HCT116 (cell line): Measurements from ENCODE around the gene RASGRF2. TPM values are rescaled to one million over a fixed set of nuclear protein-coding genes. Genes with fewer than 3 reads are reported as not detected.

Source experiments
- ATAC-seq: fragments of 200-7000 bp; cut with Tn5 transposase; 2 replicates; pipeline ENCODE4 v1.9.1; 2020; ENCODE audit warnings: mild to moderate bottlenecking, moderate library complexity
- BruUV-seq: library from RNA; stranded (reverse); fragments of 400-500 nt; replicated peaks from 2 replicates; lab custom pipeline; 2021; lab: Mats Ljungman, UMichigan
- CTCF ChIA-PET: fragments of 300-600 bp; sonication (Branson Sonifier 250); formaldehyde crosslinking; loops from one replicate; lab custom pipeline; 2021; ENCODE audit warnings: antibody characterized with exemption; lab: Charles Lee
- POLR2A ChIA-PET: fragments of 300-600, 350-600 bp; sonication (Branson Sonifier 250); formaldehyde crosslinking; loops from one replicate; lab custom pipeline; 2021; ENCODE audit warnings: antibody characterized with exemption; lab: Charles Lee
- RAD21 ChIA-PET, 2 experiments: fragments of 300-600 bp; sonication (Branson Sonifier 250); formaldehyde crosslinking; loops; one replicate each; lab custom pipeline; 2023; ENCODE audit warnings: low total read pairs in 2 of 2; ENCODE audit not compliant: uncharacterized antibody in 2 of 2, unreplicated experiment in 2 of 2, low non-redundant PET in 1 of 2; lab: Charles Lee
- DNase-seq: peaks from one replicate; pipeline ENCODE4 v3.0.0-alpha.2; 2010; ENCODE audit warnings: low read depth, low spot score
- H2AFZ ChIP-seq: fragments of 200-600 bp; shearing (Covaris generic), sonication (generic); 2 replicates; pipeline ENCODE4 v1.6.1; 2017; ENCODE audit warnings: low read depth, mixed run types, mixed read lengths, antibody characterized with exemption, low read length; ENCODE audit not compliant: poor library complexity, severe bottlenecking
- H3K27ac ChIP-seq: 2 replicates; pipeline ENCODE4 v1.5.1; 2012; ENCODE audit warnings: low read depth, low read length
- H3K27me3 ChIP-seq: fragments of 200-600 bp; sonication (generic); 2 replicates; pipeline ENCODE4 v1.6.1; 2016; ENCODE audit warnings: mixed run types, low read length, mixed read lengths; ENCODE audit not compliant: insufficient read depth
- H3K36me3 ChIP-seq, 2 experiments: fragments of 200-500 bp in 1 of 2; fragments of 200-600 bp in 1 of 2; sonication (Bioruptor generic) in 1 of 2; sonication (generic) in 1 of 2; 2 replicates each; pipeline versions ENCODE4 v1.5.1 to v1.6.1; 2014 to 2016; ENCODE audit warnings: low read length in 2 of 2, inconsistent platforms in 1 of 2, mixed read lengths in 1 of 2, mixed run types in 1 of 2; ENCODE audit not compliant: insufficient read depth in 2 of 2, control insufficient read depth in 1 of 2
- H3K4me1 ChIP-seq, 2 experiments: fragments of 200-600 bp in 1 of 2; sonication (generic) in 1 of 2; 2 replicates each; pipeline versions ENCODE4 v1.5.1 to v1.6.1; 2012 to 2017; ENCODE audit warnings: low read length in 2 of 2, inconsistent platforms in 1 of 2, mild to moderate bottlenecking in 1 of 2, mixed read lengths in 1 of 2, mixed run types in 1 of 2, moderate library complexity in 1 of 2; ENCODE audit not compliant: insufficient read depth in 2 of 2, control insufficient read depth in 1 of 2
- H3K4me2 ChIP-seq: fragments of 200-600 bp; sonication (generic); 2 replicates; pipeline ENCODE4 v1.6.1; 2017; ENCODE audit warnings: mixed run types, low read length, mixed read lengths
- H3K4me3 ChIP-seq, 2 experiments: fragments of 200-600 bp in 1 of 2; sonication (generic) in 1 of 2; replicated peaks in 1 of 2; 2 replicates each; pipeline ENCODE4 v1.5.1; 2011 to 2016; ENCODE audit warnings: low read length in 2 of 2, control low read depth in 1 of 2, low read depth in 1 of 2, mild to moderate bottlenecking in 1 of 2, mixed read lengths in 1 of 2, mixed run types in 1 of 2
- H3K79me2 ChIP-seq: fragments of 200-600 bp; sonication (generic); 2 replicates; pipeline ENCODE4 v1.6.1; 2017; ENCODE audit warnings: mild to moderate bottlenecking, mixed run types, low read length, moderate library complexity, mixed read lengths; ENCODE audit not compliant: insufficient read depth
- H3K9ac ChIP-seq: fragments of 200-600 bp; sonication (generic); 2 replicates; pipeline ENCODE4 v1.6.1; 2016; ENCODE audit warnings: low read length, mixed read lengths
- H3K9me2 ChIP-seq: fragments of 200-600 bp; sonication (generic), shearing (Covaris generic); 2 replicates; pipeline ENCODE4 v1.6.1; 2017; ENCODE audit warnings: mixed run types, mild to moderate bottlenecking, moderate library complexity; ENCODE audit not compliant: insufficient read depth
- H3K9me3 ChIP-seq, 2 experiments: fragments of 200-500 bp in 1 of 2; fragments of 200-600 bp in 1 of 2; sonication (Bioruptor generic) in 1 of 2; sonication (generic) in 1 of 2; 2 replicates each; pipeline ENCODE4 v1.6.1; 2014 to 2017; ENCODE audit warnings: low read length in 2 of 2, mixed read lengths in 2 of 2, inconsistent platforms in 1 of 2, low read depth in 1 of 2, mild to moderate bottlenecking in 1 of 2, mixed run types in 1 of 2, moderate library complexity in 1 of 2; ENCODE audit not compliant: control insufficient read depth in 1 of 2, insufficient read depth in 1 of 2
- H4K20me1 ChIP-seq: fragments of 200-600 bp; sonication (generic), shearing (Covaris generic); 2 replicates; pipeline ENCODE4 v1.6.1; 2017; ENCODE audit warnings: mixed run types, mild to moderate bottlenecking, moderate library complexity; ENCODE audit not compliant: insufficient read depth
- ATF3 ChIP-seq: IDR thresholded peaks from 2 replicates; pipeline ENCODE4 v1.6.1; 2012
- CBX3 ChIP-seq: IDR thresholded peaks from 2 replicates; pipeline ENCODE4 v1.6.1; 2012; ENCODE audit warnings: low read depth
- CEBPB ChIP-seq: IDR thresholded peaks from 2 replicates; pipeline ENCODE4 v1.6.1; 2012; ENCODE audit warnings: low read depth
- CTCF ChIP-seq, 3 experiments: fragments of 200-600 bp in 1 of 3; sonication (generic) in 1 of 3; IDR thresholded peaks in 2 of 3; conservative IDR thresholded peaks in 1 of 3; 2 replicates each; pipeline ENCODE4 v1.5.1; 2012 to 2017; ENCODE audit warnings: low read depth in 2 of 3, low read length in 2 of 3, antibody characterized with exemption in 1 of 3, borderline replicate concordance in 1 of 3, control low read depth in 1 of 3, mild to moderate bottlenecking in 1 of 3, mixed read lengths in 1 of 3, mixed run types in 1 of 3, moderate library complexity in 1 of 3; ENCODE audit not compliant: insufficient read depth in 1 of 3
- EGR1 ChIP-seq: IDR thresholded peaks from 2 replicates; pipeline ENCODE4 v1.6.1; 2012; ENCODE audit warnings: low read depth
- ELF1 ChIP-seq: IDR thresholded peaks from 2 replicates; pipeline ENCODE4 v1.6.1; 2012; ENCODE audit warnings: low read depth, borderline replicate concordance
- EZH2 ChIP-seq: fragments of 200-600 bp; sonication (generic); IDR thresholded peaks from 2 replicates; pipeline ENCODE4 v1.6.1; 2017; ENCODE audit warnings: antibody characterized with exemption, mixed run types
- EZH2phosphoT487 ChIP-seq: fragments of 200-600 bp; IDR thresholded peaks from 2 replicates; pipeline ENCODE4 v1.6.1; 2018; ENCODE audit warnings: antibody characterized with exemption, borderline replicate concordance
- MAX ChIP-seq: IDR thresholded peaks from 2 replicates; pipeline ENCODE4 v1.6.1; 2012
- POLR2AphosphoS5 ChIP-seq: IDR thresholded peaks from 2 replicates; pipeline ENCODE4 v1.6.1; 2011; ENCODE audit warnings: mild to moderate bottlenecking, low read depth, low read length, moderate library complexity
- REST ChIP-seq: IDR thresholded peaks from 2 replicates; pipeline ENCODE4 v1.6.1; 2012; ENCODE audit warnings: low read depth
- SP1 ChIP-seq: IDR thresholded peaks from 2 replicates; pipeline ENCODE4 v1.6.1; 2012; ENCODE audit warnings: low read depth
- TCF7L2 ChIP-seq: IDR thresholded peaks from 2 replicates; pipeline ENCODE4 v1.7.0; 2011; ENCODE audit warnings: borderline replicate concordance, inconsistent platforms; ENCODE audit not compliant: insufficient read depth, insufficient read length; ENCODE audit errors: extremely low read depth
- YY1 ChIP-seq: IDR thresholded peaks from 2 replicates; pipeline ENCODE4 v1.6.1; 2011; ENCODE audit warnings: low read length, low read depth, moderate library complexity, mild to moderate bottlenecking; ENCODE audit not compliant: insufficient replicate concordance; ENCODE audit errors: extremely low read depth
- ZBTB33 ChIP-seq: IDR thresholded peaks from 2 replicates; pipeline ENCODE4 v1.6.1; 2011; ENCODE audit warnings: mild to moderate bottlenecking, low read length, moderate library complexity; ENCODE audit not compliant: insufficient replicate concordance; ENCODE audit errors: extremely low read depth
- ZFX ChIP-seq: fragments of 450-650 bp; IDR thresholded peaks from 2 replicates; pipeline ENCODE4 v1.6.1; 2017
- ZNF274 ChIP-seq: fragments of 200-500 bp; sonication (Bioruptor generic); IDR thresholded peaks from 2 replicates; pipeline ENCODE4 v1.6.1; 2014; ENCODE audit warnings: mild to moderate bottlenecking, low read depth, low read length, inconsistent platforms
- intact Hi-C: fragments of 100-400 bp; cut with micrococcal nuclease; formaldehyde crosslinking; loops from 2 replicates; pipeline ENCODE4 v1.10.0; 2022
- total RNA-seq: library from RNA; stranded (reverse); gene quantifications from one replicate; pipeline ENCODE4 v1.2.1, GENCODE V29; 2021; ENCODE audit not compliant: unreplicated experiment

The RASGRF2 gene
- total RNA-seq, 1 experiment from 2014 or later, result 0.05 TPM

- no peak overlapping the region for H2AFZ ChIP-seq
- BruUV-seq, result no TSS peak
- no peak overlapping the region for H3K4me2 ChIP-seq
- peaks cover 5% of the 10 kb centered on the region; the same call in 1 of the 2 replicates for H3K79me2 ChIP-seq
- H3K27ac ChIP-seq, result no peak overlapping the region
- intact Hi-C loops, result no loop called here
- H3K27me3 ChIP-seq, result no peaks in the 10 kb centered on the region
- ATAC-seq, result no peak
- DNase-seq, result no peak
- RAD21 ChIA-PET, result no interaction called here
- H4K20me1 ChIP-seq, result no peaks in the 10 kb centered on the region
- no peak overlapping the region for H3K9ac ChIP-seq
- H3K4me1 ChIP-seq, result peaks cover 6 to 11% of the 10 kb centered on the region in 2 experiments
- no peak overlapping the region for H3K4me3 ChIP-seq
- H3K36me3 ChIP-seq, result no peaks in the 10 kb centered on the region
- POLR2A ChIA-PET, result no interaction called here
- no peaks in the 10 kb centered on the region for H3K9me2 ChIP-seq
- no peaks in the 10 kb centered on the region for H3K9me3 ChIP-seq
- CTCF ChIA-PET, result no interaction called here
- no peak for TF ChIP-seq SP1
- TF ChIP-seq ATF3, result no peak
- TF ChIP-seq EZH2, result no peak
- no peak for TF ChIP-seq CTCF (IDR thresholded peaks at IDR 0.05 in 2 of 3, conservative IDR thresholded peaks at IDR 0.05 in 1 of 3; ENCODE audit: borderline replicate concordance in 1 of 3, insufficient read depth in 1 of 3, low read depth in 2 of 3, low read length in 2 of 3)
- no peak for TF ChIP-seq POLR2AphosphoS5
- no peak for TF ChIP-seq TCF7L2
- TF ChIP-seq ZNF274, result no peak
- TF ChIP-seq YY1, result no peak
- TF ChIP-seq MAX, result no peak
- TF ChIP-seq ELF1, result no peak
- TF ChIP-seq ZFX, result no peak
- no peak for TF ChIP-seq CEBPB
- TF ChIP-seq CBX3, result no peak
- no peak for TF ChIP-seq EGR1
- TF ChIP-seq REST, result no peak
- no peak for TF ChIP-seq EZH2phosphoT487
- no peak for TF ChIP-seq ZBTB33
Measured at GRCh38 chr5:81254886-81255559, 294.9 kb downstream of the RASGRF2 start.
